SJSA1 (cell line): ENCODE results near the gene NXF1. TPM values are rescaled to one million over a fixed set of nuclear protein-coding genes. Genes with fewer than 3 reads are reported as not detected.
"Not testable (repeated sequence)": the region's sequence is repeated elsewhere in the genome, so short reads cannot be mapped to it uniquely, and the experiment has no call there.

ENCODE experiments used
- DNase-seq, 2 experiments: peaks; one replicate each; pipeline ENCODE4 v3.0.0-alpha.2; 2015 to 2020; ENCODE audit warnings: low spot score in 2 of 2, low read depth in 1 of 2
- H3K27ac ChIP-seq: fragments of 250-450 bp; sonication (Bioruptor Pico); 2 replicates; pipeline ENCODE4 v1.5.1; 2020; ENCODE audit warnings: mild to moderate bottlenecking, moderate library complexity
- H3K27me3 ChIP-seq: fragments of 250-450 bp; sonication (Bioruptor Pico); replicated peaks from 2 replicates; pipeline ENCODE4 v1.5.1; 2020; ENCODE audit warnings: mild to moderate bottlenecking, moderate library complexity
- H3K36me3 ChIP-seq: fragments of 250-450 bp; sonication (Bioruptor Pico); 2 replicates; pipeline ENCODE4 v1.5.1; 2020; ENCODE audit warnings: mild to moderate bottlenecking
- H3K4me1 ChIP-seq: fragments of 250-450 bp; sonication (Bioruptor Pico); replicated peaks from 2 replicates; pipeline ENCODE4 v1.6.1; 2021; ENCODE audit warnings: mild to moderate bottlenecking
- H3K4me3 ChIP-seq: fragments of 250-450 bp; sonication (Bioruptor Pico); 2 replicates; pipeline ENCODE4 v1.5.1; 2020; ENCODE audit warnings: mild to moderate bottlenecking
- H3K9me3 ChIP-seq: fragments of 250-450 bp; sonication (Bioruptor Pico); replicated peaks from 2 replicates; pipeline ENCODE4 v1.5.1; 2020; ENCODE audit warnings: mild to moderate bottlenecking
- total RNA-seq: library from RNA; depleted of rRNA; stranded (reverse); fragments of >200 nt; shearing (Covaris generic); gene quantifications from 2 replicates; pipeline ENCODE4 v1.2.3, GENCODE V29; 2014; rRNA removed

Gene NXF1
- total RNA-seq, 1 experiment from 2014 or later, result 33.8 TPM

DNA sequence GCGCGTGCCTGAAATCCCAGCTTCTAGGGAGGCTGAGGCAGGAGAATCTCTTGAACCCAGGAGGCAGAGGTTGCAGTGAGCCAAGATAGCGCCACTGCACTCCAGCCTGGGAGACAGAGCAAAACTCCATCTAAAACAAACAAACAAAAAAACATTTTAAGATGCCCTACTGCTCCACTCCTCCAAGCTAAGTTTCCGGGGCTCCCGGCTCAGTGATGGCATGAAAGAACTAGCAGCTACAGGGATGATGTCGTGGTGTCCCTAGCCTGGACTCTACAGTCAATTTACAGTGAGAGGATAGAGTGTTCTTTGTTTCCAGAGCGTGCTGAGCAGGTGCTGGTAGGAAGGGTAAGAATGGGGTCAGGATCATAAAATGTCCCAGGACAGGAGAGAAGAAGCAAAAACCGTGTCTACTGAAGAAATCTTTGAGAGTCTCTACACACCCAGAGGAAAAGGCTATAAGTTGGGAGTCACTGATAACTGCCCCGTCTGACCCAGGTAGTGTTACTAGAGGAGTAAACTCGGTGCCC lies 50.1 kb downstream of the NXF1 start:
- DNase-seq, result no peak
- no peaks in the 10 kb centered on the region for H3K27me3 ChIP-seq
- no peak overlapping the region for H3K27ac ChIP-seq
- H3K4me3 ChIP-seq, result no peak overlapping the region
- peaks cover 18% of the 10 kb centered on the region for H3K36me3 ChIP-seq
- peaks cover 13% of the 10 kb centered on the region for H3K4me1 ChIP-seq
- H3K9me3 ChIP-seq, result no peaks in the 10 kb centered on the region

DNA sequence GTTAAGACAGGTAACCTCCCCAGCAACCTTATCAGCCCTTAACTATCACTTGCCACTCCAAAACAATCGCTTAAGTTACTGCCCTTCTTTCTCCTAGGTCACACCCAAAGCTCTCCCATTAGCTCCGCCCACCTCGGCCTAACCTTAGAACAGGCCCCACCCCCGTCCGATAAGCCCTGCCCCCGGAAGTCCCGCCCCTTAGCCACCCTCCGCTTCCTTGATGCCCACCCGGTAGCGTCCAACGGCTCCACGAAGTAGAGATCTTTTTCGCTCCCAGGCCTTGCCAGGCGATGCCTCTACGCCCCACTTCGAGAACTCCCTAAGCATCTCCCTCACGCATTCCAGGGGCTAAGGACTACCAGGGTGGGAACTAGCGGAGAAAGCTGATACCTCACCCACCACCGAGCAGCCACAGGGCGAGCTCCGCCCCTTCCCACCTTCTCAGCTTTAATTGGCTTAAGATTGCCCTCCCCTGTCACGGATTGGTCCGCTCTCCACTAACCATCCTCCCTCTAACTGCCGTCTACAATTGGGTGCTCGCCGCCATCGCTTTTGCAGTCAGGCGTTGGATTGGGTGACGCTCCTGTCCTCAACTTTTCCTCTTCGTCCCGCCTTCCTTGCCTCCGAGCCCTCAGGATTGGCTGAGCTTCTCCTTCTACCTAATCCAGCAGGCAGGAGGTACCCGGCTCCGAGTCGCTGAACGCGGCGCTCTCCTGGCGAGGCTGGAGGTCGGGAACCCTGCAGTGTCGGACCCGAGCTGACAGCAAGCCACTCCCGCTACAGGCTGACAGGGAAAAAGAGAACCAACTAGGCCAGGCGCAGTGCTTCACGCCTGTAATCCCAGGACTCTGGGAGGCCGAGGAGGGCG lies 51.3 kb downstream of the NXF1 start, which contains the start of gene ZBTB3:
ZBTB3 (minus strand) TSS at position 425 of the 868 bp plus-strand sequence. CDS start 496 bp downstream, outside the sequence.
- Histone ChIP-seq H3K27ac (peak within 1 kb of the TSS; percentile 74), H3K4me3 (peak within 1 kb of the TSS; percentile 63), H3K36me3 (peaks cover 26% of the 10 kb centered on the region), H3K27me3 (no peaks in the 10 kb centered on the region), H3K9me3 (no peaks in the 10 kb centered on the region), H3K4me1 (peaks cover 13% of the 10 kb centered on the region)
- DNase-seq, result peak; percentile 100

DNA sequence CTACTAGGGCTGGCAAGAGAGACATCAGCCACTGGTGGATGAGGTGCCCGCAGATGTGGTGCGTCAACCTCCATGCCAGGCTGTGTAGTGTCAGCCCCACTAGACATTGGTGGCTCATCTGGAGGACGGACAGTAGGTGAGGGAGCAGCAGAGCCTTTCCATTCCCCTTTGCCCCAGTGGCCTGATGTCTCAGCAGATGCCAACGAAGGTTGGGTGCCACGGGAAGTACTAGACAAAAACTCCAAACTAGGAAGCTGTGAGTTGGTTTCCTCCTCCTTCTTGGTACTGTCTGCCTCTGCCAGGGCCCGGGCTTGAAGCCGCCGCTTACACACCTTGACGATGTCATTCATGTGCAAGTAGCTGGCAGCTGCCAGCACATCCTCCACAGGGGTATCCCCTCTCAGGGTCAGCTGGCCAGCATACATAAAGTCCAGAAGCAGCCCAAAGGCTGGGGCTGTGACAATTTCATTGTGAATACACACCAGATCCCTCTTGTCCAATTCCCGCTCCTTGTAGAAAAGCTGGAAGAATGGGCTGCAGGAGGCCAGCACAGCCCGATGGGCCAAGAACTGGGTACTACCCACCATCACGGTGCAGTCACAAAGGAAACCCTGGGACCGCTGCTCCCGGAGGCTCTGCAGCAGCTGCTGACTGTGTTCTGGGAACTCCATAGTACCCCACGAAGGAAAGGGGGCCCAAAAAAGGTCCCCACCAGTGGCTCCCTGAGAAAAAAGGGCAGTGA lies 52.1 kb downstream of the NXF1 start:
- Histone ChIP-seq H3K27ac (no peak overlapping the region), H3K27me3 (no peaks in the 10 kb centered on the region), H3K4me1 (peaks cover 13% of the 10 kb centered on the region), H3K4me3 (peak overlapping the region; percentile 63), H3K36me3 (peaks cover 27% of the 10 kb centered on the region), H3K9me3 (no peaks in the 10 kb centered on the region)
- DNase-seq, result no peak

DNA sequence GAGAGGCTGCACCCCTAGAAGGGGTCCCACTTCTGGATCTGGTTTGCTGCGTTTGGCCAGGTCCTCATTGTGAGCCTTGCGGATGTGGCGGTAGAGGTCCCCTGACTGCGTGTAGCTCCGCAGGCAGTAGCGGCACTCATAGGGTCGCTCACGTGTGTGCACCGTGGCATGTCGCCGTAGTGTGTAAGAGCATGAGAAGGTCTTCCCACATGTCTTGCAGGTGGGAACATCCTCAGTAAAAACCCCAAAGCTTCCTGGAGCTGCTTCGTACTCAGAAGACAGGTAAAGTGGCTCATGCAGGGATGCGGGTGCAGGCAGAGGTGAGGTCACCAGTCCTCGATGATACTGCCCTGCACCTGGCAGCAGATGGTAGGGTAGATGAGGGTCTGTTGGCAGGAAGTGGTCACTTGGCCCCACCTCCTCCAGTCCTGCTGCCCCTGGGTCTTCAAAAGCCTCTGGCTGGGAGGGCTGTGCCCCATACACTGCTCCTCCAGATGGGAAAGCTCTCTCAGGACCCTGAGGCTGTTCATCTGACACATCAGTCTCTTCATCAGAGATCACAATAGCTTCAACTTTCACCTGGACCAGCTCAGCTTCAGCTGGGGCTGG lies 53.0 kb downstream of the NXF1 start:
- no peaks in the 10 kb centered on the region for H3K9me3 ChIP-seq
- H3K36me3 ChIP-seq, result peaks cover 27% of the 10 kb centered on the region
- no peak for DNase-seq
- peaks cover 13% of the 10 kb centered on the region for H3K4me1 ChIP-seq
- no peaks in the 10 kb centered on the region for H3K27me3 ChIP-seq
- H3K4me3 ChIP-seq, result no peak overlapping the region
- no peak overlapping the region for H3K27ac ChIP-seq

DNA sequence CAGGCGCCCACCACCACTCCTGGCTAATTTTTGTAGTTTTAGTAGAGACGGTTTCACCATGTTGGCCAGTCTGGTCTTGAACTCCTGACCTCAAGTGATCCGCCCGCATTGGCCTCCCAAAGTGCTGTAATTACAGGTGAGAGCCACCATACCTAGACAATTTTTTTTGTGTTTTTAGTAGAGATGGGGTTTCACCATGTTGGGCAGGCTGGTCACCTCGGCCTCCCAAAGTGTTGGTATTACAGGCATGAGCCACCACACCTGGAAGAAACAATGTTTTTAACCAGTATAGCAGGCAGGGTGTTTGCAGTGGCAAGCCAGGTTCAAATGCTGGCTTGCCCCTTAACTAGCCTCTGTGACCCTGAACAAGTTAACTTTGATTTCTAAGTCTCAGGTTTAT lies 55.3 kb downstream of the NXF1 start:
- not testable (repeated sequence) for H3K27ac ChIP-seq, H3K9me3 ChIP-seq, H3K27me3 ChIP-seq, DNase-seq, H3K4me3 ChIP-seq
- Histone ChIP-seq H3K36me3 (peaks cover 27% of the 10 kb centered on the region), H3K4me1 (peaks cover 11% of the 10 kb centered on the region)

DNA sequence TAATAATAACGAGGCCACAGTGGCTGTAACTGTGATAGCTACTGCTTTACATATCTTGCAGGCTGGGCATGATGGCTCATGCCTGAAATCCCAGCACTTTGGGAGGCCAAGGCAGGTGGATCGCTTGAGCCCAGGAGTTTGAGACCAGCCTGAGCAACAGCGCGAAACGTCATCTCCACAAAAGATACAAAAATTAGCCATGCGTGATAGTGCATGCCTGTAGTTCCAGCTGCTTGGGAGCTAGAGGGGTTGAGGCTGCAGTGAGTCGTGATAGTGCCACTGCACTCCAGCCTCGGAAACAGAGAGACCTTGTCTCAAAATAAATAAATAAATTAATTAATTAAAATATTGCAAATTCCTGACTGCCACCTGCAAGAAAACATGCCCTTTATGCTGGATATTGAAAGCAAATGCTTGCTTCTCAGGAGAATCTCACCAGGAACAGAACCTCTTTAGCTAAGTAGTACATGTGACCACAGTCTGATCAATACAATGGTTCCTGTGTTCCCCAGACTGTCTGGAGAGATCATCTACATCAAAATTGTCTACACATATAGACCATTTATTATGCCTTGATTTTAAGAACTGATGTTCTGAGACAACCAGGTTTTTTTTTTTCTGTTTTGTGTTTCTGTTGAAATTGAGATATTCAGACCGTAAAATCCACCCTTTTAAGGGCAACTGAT lies 57.6 kb downstream of the NXF1 start:
- no peak for DNase-seq
- no peaks in the 10 kb centered on the region for H3K4me1 ChIP-seq
- no peak overlapping the region for H3K4me3 ChIP-seq
- no peaks in the 10 kb centered on the region for H3K27me3 ChIP-seq
- H3K9me3 ChIP-seq, result no peaks in the 10 kb centered on the region
- H3K27ac ChIP-seq, result no peak overlapping the region
- H3K36me3 ChIP-seq, result peaks cover 24% of the 10 kb centered on the region

Other genes with a start within 250 kb of the NXF1 start
- 1,705 and 1,743 TPM in 2 replicates for gene EEF1G, start 231.5 kb downstream of the NXF1 start, total RNA-seq
- gene TUT1, start 213.9 kb downstream of the NXF1 start, total RNA-seq, result 8.5 and 10.1 TPM in 2 replicates
- 128 and 214 TPM in 2 replicates for gene MTA2, start 203.6 kb downstream of the NXF1 start, total RNA-seq
- 19.8 and 28.1 TPM in 2 replicates for gene EML3, start 192.7 kb downstream of the NXF1 start, total RNA-seq
- gene ROM1, start 192.2 kb downstream of the NXF1 start, total RNA-seq, result 3.1 and 10.4 TPM in 2 replicates
- gene B3GAT3, start 183.5 kb downstream of the NXF1 start, total RNA-seq, result 82.5 and 145 TPM in 2 replicates
- gene GANAB, start 158.8 kb downstream of the NXF1 start, total RNA-seq, result 356 and 500 TPM in 2 replicates
- gene INTS5, start 152.1 kb downstream of the NXF1 start, total RNA-seq, result 26.6 and 26.8 TPM in 2 replicates
- gene C11orf98, start 140.2 kb downstream of the NXF1 start, total RNA-seq, result 103 and 121 TPM in 2 replicates
- gene CSKMT, start 140.1 kb downstream of the NXF1 start, total RNA-seq, result 9.8 and 15.7 TPM in 2 replicates
- 14.9 and 30.6 TPM in 2 replicates for gene UQCC3, start 133.8 kb downstream of the NXF1 start, total RNA-seq
- 2.1 and 10.1 TPM in 2 replicates for gene LBHD1, start 133.2 kb downstream of the NXF1 start, total RNA-seq
- gene UBXN1, start 126.4 kb downstream of the NXF1 start, total RNA-seq, result 162 and 208 TPM in 2 replicates
- 0.55 and 0.85 TPM in 2 replicates for gene LRRN4CL, start 115.9 kb downstream of the NXF1 start, total RNA-seq
- gene BSCL2, start 98.0 kb downstream of the NXF1 start, total RNA-seq, result 51.4 and 138 TPM in 2 replicates
- not detected in 2 replicates for gene GNG3, start 97.8 kb downstream of the NXF1 start, total RNA-seq
- 9.8 and 18.6 TPM in 2 replicates for gene HNRNPUL2, start 78.0 kb downstream of the NXF1 start, total RNA-seq
- gene TTC9C, start 77.0 kb downstream of the NXF1 start, total RNA-seq, result 47.6 and 51.3 TPM in 2 replicates
- gene ZBTB3, start 51.3 kb downstream of the NXF1 start, total RNA-seq, result 8.3 and 10.8 TPM in 2 replicates
- 224 and 259 TPM in 2 replicates for gene POLR2G, start 43.9 kb downstream of the NXF1 start, total RNA-seq
- 19.7 and 28.9 TPM in 2 replicates for gene TAF6L, start 34.0 kb downstream of the NXF1 start, total RNA-seq
- 92.8 and 131 TPM in 2 replicates for gene TMEM179B, start 18.0 kb downstream of the NXF1 start, total RNA-seq
- gene TMEM223, start 13.4 kb downstream of the NXF1 start, total RNA-seq, result 39.7 and 42.4 TPM in 2 replicates
- 45.7 and 45.8 TPM in 2 replicates for gene STX5, start 26.6 kb upstream of the NXF1 start, total RNA-seq
- not detected in 2 replicates for gene TEX54, start 27.4 kb upstream of the NXF1 start, total RNA-seq
- gene WDR74, start 34.1 kb upstream of the NXF1 start, total RNA-seq, result 97.4 and 102 TPM in 2 replicates
- 452 and 454 TPM in 2 replicates for gene SLC3A2, start 75.5 kb upstream of the NXF1 start, total RNA-seq
- not detected in 2 replicates for gene CHRM1, start 115.9 kb upstream of the NXF1 start, total RNA-seq
- not detected in 2 replicates for gene SLC22A6, start 179.5 kb upstream of the NXF1 start, total RNA-seq
- not detected in 2 replicates for gene SLC22A8, start 210.4 kb upstream of the NXF1 start, total RNA-seq